Nephron progenitor cell (in vitro differentiated cells): ENCODE measurements around the gene PDE4B.

Experiments
- DNase-seq: peaks from one replicate; pipeline ENCODE4 v3.0.0; 2021
- H3K27ac Mint-ChIP-seq: 2 replicates; pipeline ENCODE4 v1.8.0; 2021; ENCODE audit warnings: mild to moderate bottlenecking, moderate library complexity, mixed read lengths
- H3K27me3 Mint-ChIP-seq: 2 replicates; pipeline ENCODE4 v1.8.0; 2021; ENCODE audit warnings: mild to moderate bottlenecking, low read depth, mixed read lengths; ENCODE audit not compliant: poor library complexity
- H3K36me3 Mint-ChIP-seq: 2 replicates; pipeline ENCODE4 v1.8.0; 2021; ENCODE audit warnings: low read depth, mixed read lengths
- H3K4me1 Mint-ChIP-seq: 2 replicates; pipeline ENCODE4 v1.8.0; 2021; ENCODE audit warnings: mixed read lengths
- H3K4me3 Mint-ChIP-seq: 2 replicates; pipeline ENCODE4 v1.8.0; 2021; ENCODE audit warnings: mild to moderate bottlenecking, moderate library complexity, mixed read lengths
- H3K9me3 Mint-ChIP-seq: 2 replicates; pipeline ENCODE4 v1.8.0; 2021; ENCODE audit warnings: mild to moderate bottlenecking, moderate library complexity, mixed read lengths
- TF ChIP-seq, protein P1 (sequence below): fragments of 200-600 bp; sonication (generic); IDR thresholded peaks from 2 replicates; pipeline ENCODE4 v1.5.0; 2021; ENCODE audit warnings: antibody characterized with exemption

Gene PDE4B

DNA sequence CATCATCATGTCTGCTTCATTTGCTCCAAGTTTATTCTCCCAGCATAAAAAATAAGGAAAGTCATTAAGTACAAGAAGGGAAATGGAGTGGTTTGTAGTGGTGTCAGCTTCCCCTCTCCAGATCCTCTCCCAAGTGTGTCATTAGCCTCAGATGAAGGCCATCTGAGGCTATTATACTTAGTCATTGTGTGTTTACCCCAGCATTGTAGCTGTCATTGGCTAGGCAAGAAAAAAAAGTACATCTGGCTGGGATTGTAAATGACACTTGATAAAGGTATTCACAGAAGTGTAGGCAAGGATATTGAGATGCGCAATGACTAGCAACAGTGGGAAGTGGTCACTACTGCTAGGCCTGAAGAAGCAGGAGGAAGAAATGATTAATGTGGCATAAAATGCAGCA is 424.3 kb downstream of the PDE4B start:
- Mint-ChIP-seq H3K36me3 (no peaks in the 10 kb centered on the region), H3K4me3 (no peak overlapping the region), H3K9me3 (no peaks in the 10 kb centered on the region), H3K27me3 (no peaks in the 10 kb centered on the region), H3K27ac (no peak overlapping the region), H3K4me1 (peaks cover 12% of the 10 kb centered on the region)
- DNase-seq: no peak
- TF ChIP-seq, protein P1, sequence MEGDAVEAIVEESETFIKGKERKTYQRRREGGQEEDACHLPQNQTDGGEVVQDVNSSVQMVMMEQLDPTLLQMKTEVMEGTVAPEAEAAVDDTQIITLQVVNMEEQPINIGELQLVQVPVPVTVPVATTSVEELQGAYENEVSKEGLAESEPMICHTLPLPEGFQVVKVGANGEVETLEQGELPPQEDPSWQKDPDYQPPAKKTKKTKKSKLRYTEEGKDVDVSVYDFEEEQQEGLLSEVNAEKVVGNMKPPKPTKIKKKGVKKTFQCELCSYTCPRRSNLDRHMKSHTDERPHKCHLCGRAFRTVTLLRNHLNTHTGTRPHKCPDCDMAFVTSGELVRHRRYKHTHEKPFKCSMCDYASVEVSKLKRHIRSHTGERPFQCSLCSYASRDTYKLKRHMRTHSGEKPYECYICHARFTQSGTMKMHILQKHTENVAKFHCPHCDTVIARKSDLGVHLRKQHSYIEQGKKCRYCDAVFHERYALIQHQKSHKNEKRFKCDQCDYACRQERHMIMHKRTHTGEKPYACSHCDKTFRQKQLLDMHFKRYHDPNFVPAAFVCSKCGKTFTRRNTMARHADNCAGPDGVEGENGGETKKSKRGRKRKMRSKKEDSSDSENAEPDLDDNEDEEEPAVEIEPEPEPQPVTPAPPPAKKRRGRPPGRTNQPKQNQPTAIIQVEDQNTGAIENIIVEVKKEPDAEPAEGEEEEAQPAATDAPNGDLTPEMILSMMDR: no peak

- H3K4me3 Mint-ChIP-seq: no peak overlapping the region
- H3K9me3 Mint-ChIP-seq: no peaks in the 10 kb centered on the region
- no peaks in the 10 kb centered on the region for H3K36me3 Mint-ChIP-seq
- H3K27ac Mint-ChIP-seq: no peak overlapping the region
- H3K4me1 Mint-ChIP-seq: peaks cover 12% of the 10 kb centered on the region
- no peak for DNase-seq
- H3K27me3 Mint-ChIP-seq: no peaks in the 10 kb centered on the region
- TF ChIP-seq, protein P1: no peak
Observed at GRCh38 chr1:66217561-66217960, 424.9 kb downstream of the PDE4B start.

DNA sequence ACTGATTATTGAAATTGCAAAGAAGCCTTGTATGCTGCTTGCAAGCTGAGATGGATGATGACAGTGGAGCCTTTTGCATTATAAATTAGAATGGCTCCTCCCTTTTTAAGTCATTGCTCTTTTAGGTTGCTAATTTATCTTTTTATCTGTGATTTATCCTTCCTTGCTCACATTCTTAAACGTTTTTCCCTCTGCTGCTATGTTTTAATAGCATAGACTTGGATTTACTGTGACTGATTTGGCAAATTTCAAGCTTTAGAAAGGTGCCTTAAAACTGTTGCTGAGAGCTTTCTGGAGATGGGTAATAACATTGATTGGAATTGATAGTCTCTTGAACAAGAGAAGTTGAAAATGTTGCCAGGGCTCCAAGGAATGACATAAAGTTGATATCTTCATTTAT is 427.8 kb downstream of the PDE4B start:
- no peak overlapping the region for H3K27ac Mint-ChIP-seq
- H3K9me3 Mint-ChIP-seq: no peaks in the 10 kb centered on the region
- H3K27me3 Mint-ChIP-seq: peaks cover 3% of the 10 kb centered on the region
- TF ChIP-seq, protein P1: no peak
- H3K4me1 Mint-ChIP-seq: peaks cover 3% of the 10 kb centered on the region
- no peak overlapping the region for H3K4me3 Mint-ChIP-seq
- no peak for DNase-seq
- H3K36me3 Mint-ChIP-seq: no peaks in the 10 kb centered on the region

GRCh38 chr1:66223681-66224080 is 431.0 kb downstream of the PDE4B start:
- TF ChIP-seq, protein P1: no peak
- Mint-ChIP-seq H3K4me1 (no peaks in the 10 kb centered on the region), H3K27ac (no peak overlapping the region), H3K9me3 (no peaks in the 10 kb centered on the region), H3K27me3 (peaks cover 3% of the 10 kb centered on the region), H3K36me3 (no peaks in the 10 kb centered on the region), H3K4me3 (no peak overlapping the region)
- no peak for DNase-seq

DNA sequence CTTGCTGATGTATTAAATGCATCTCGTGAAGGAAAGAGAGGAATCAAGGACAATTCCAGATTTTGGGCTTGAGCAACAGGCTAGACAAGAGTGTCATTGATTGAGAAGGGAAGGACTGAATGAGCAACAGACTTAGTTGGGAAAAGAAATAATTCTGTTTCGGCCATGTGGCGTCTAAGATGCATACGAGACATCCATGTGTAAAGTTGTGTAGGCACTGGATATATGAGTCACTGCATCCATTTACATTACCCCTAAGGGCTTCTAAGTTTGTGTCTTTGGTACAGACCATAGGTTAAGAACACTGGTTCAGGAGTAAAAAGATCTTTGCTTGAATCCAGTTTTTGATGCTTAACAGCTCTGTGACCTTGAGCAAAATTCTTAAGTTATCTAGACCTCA is 434.3 kb downstream of the PDE4B start:
- Mint-ChIP-seq H3K36me3 (no peaks in the 10 kb centered on the region), H3K9me3 (no peaks in the 10 kb centered on the region), H3K4me3 (no peak overlapping the region), H3K27ac (no peak overlapping the region), H3K27me3 (peaks cover 3% of the 10 kb centered on the region), H3K4me1 (peaks cover 5% of the 10 kb centered on the region)
- no peak for DNase-seq
- TF ChIP-seq, protein P1: no peak

GRCh38 chr1:66227966-66228365 is 435.3 kb downstream of the PDE4B start:
- Mint-ChIP-seq H3K36me3 (no peaks in the 10 kb centered on the region), H3K4me3 (no peak overlapping the region), H3K9me3 (no peaks in the 10 kb centered on the region), H3K4me1 (peaks cover 5% of the 10 kb centered on the region), H3K27ac (no peak overlapping the region), H3K27me3 (peaks cover 3% of the 10 kb centered on the region)
- no peak for DNase-seq
- TF ChIP-seq, protein P1: no peak
